Measurements from ENCODE around the gene HCFC1R1.

Gene HCFC1R1

DNA sequence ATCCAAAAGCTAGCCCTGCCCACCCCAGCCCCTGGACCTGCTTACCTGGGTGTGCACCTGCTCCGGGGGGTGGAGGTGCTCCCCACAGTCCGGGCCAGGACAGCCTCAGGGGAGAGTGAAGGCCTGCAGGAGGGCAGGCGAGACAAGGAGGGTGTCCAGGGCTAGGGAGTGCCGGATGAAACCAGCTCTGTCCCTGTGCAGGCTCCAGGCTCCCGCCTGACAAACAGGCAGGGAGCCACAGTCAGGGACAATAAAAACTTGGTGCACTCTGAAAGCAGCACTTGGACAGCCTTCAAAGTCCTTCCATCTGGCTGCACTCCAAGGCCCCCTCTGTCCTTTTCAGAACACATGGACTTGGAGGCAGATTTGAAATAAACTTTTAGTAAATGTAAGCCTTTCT is 50.6 kb downstream of the HCFC1R1 start:
- DNase-seq, result no peak
